Tibial nerve (tissue), 4 donors: ENCODE measurements around the gene KSR2. TPM values are rescaled to one million over a fixed set of nuclear protein-coding genes. Genes with fewer than 3 reads are reported as not detected.
A peak's percentile ranks its signal among the peaks of the same experiment; 100 is the strongest.
"Not testable (repeated sequence)": the region's sequence is repeated elsewhere in the genome, so short reads cannot be mapped to it uniquely, and the experiment has no call there.

Experiments used
- DNase-seq, 2 donors: peaks; one replicate each; pipeline ENCODE4 v3.0.0-alpha.2; 2019; ENCODE audit warnings: low spot score in 2 of 2
- H3K27ac ChIP-seq, 4 donors: fragments of 200-600 bp; sonication (generic) in 3 of 4; one replicate each; pipeline ENCODE4 v1.5.1; 2017 to 2019; ENCODE audit warnings: mild to moderate bottlenecking in 1 of 4
- H3K27me3 ChIP-seq, 2 donors: fragments of 200-600 bp; sonication (generic) in 1 of 2; one replicate each; pipeline versions ENCODE4 v1.5.1 to v1.6.0; 2017 to 2019
- H3K36me3 ChIP-seq, 3 donors: fragments of 200-600 bp; sonication (generic); one replicate each; pipeline ENCODE4 v1.5.1; 2018 to 2019
- H3K4me1 ChIP-seq, 4 donors: fragments of 200-600 bp; sonication (generic) in 3 of 4; one replicate each; pipeline ENCODE4 v1.5.1; 2017 to 2019
- H3K4me3 ChIP-seq, 4 donors: fragments of 200-600 bp; sonication (generic) in 3 of 4; one replicate each; pipeline ENCODE4 v1.5.1; 2017 to 2019; ENCODE audit warnings: mild to moderate bottlenecking in 1 of 4, moderate library complexity in 1 of 4
- H3K9me3 ChIP-seq, 4 donors: fragments of 200-600 bp; sonication (generic) in 3 of 4; one replicate each; pipeline ENCODE4 v1.5.1; 2017 to 2019
- EP300 ChIP-seq, 2 donors: sonication (generic); formaldehyde crosslinking; IDR thresholded peaks; one replicate each; pipeline ENCODE4 v1.6.1; 2017; ENCODE audit warnings: antibody characterized with exemption in 2 of 2, mild to moderate bottlenecking in 1 of 2
- POLR2A ChIP-seq, 2 donors: fragments of 450-650 bp; IDR thresholded peaks; one replicate each; pipeline ENCODE4 v1.6.1; 2017; ENCODE audit warnings: antibody characterized with exemption in 2 of 2, mild to moderate bottlenecking in 2 of 2, moderate library complexity in 2 of 2
- WGBS, 2 donors: methylation state at CpG; one replicate each; pipeline ENCODE4 v1.1.5; 2018; 5-methylcytosine and 5-hydroxymethylcytosine counted together
- total RNA-seq, 4 donors: library from RNA; depleted of rRNA; stranded (reverse); fragments of >200 nt; gene quantifications; one replicate each; pipeline ENCODE4 v1.1.0, GENCODE V29; 2016
- TF ChIP-seq, protein P1 (sequence below), 5 experiments: fragments of 200-600 bp in 3 of 5; fragments of 450-650 bp in 2 of 5; sonication (generic) in 3 of 5; IDR thresholded peaks; one replicate each; pipeline ENCODE4 v1.5.1; 2016 to 2019; ENCODE audit warnings: antibody characterized with exemption in 5 of 5, mild to moderate bottlenecking in 3 of 5, moderate library complexity in 2 of 5

KSR2 gene
- total RNA-seq, 4 donors from 2014 or later = under 0.01 TPM; not detected in 3

DNA sequence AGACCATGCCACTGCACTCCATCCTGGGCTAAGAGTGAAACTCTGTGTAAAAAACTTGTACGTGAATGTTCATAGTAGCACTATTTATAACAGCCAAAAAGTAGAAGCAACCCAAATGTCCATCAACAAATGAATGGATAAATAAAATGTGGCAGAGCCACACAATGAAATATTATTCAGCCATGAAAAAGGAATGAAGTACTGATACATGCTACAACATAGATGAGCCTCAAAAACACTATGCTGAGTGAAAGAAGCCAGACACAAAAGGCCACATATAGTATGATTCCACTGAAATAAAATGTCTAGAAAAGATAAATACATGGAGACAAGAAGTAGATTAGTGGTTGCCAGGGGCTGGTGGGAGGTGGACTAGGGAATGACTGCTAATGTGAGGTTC, 72.8 kb downstream of the KSR2 start:
- TF ChIP-seq, protein P1, sequence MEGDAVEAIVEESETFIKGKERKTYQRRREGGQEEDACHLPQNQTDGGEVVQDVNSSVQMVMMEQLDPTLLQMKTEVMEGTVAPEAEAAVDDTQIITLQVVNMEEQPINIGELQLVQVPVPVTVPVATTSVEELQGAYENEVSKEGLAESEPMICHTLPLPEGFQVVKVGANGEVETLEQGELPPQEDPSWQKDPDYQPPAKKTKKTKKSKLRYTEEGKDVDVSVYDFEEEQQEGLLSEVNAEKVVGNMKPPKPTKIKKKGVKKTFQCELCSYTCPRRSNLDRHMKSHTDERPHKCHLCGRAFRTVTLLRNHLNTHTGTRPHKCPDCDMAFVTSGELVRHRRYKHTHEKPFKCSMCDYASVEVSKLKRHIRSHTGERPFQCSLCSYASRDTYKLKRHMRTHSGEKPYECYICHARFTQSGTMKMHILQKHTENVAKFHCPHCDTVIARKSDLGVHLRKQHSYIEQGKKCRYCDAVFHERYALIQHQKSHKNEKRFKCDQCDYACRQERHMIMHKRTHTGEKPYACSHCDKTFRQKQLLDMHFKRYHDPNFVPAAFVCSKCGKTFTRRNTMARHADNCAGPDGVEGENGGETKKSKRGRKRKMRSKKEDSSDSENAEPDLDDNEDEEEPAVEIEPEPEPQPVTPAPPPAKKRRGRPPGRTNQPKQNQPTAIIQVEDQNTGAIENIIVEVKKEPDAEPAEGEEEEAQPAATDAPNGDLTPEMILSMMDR (IDR thresholded peaks at IDR 0.05) = no peak
- TF ChIP-seq POLR2A (IDR thresholded peaks at IDR 0.05) = no peak
- TF ChIP-seq EP300 (IDR thresholded peaks at IDR 0.05) = no peak
- 94 to 100% methylated on average over 1 of the region's 1 CpG for WGBS, 2 donors
- Histone ChIP-seq H3K36me3 (no peaks in the 10 kb centered on the region), H3K9me3 (peaks cover 0 to 14% (median 0%) of the 10 kb centered on the region in 4 donors), H3K4me1 (no peaks in the 10 kb centered on the region), H3K27me3 (no peaks in the 10 kb centered on the region), H3K4me3 (no peak overlapping the region), H3K27ac (no peak overlapping the region)
- no peak for DNase-seq

DNA sequence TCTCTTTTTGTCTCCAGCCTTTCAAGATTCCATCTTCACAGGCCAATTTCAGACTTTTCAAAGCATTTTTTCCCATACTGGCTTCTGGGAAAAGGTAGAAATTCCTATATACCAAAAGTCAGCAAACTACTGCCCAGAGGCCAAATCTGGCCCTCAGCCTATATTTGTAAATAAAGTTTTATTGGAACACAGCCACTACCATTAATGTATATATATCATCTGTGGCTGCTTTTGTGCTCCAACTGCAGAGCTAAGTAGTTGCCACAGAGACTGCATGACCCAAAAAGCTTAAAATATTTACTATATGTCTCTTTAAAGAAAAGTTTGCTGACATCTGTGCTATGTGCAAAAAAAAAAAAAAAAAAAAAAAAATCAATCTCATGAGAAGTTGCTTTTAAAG, 76.3 kb downstream of the KSR2 start:
- no peak for DNase-seq
- no peak overlapping the region for H3K4me3 ChIP-seq
- no peak for TF ChIP-seq POLR2A (IDR thresholded peaks at IDR 0.05)
- no peak for TF ChIP-seq EP300 (IDR thresholded peaks at IDR 0.05)
- TF ChIP-seq, protein P1 (IDR thresholded peaks at IDR 0.05) = no peak
- H3K27ac ChIP-seq = no peak overlapping the region
- H3K4me1 ChIP-seq = no peaks in the 10 kb centered on the region
- no peaks in the 10 kb centered on the region for H3K27me3 ChIP-seq
- H3K9me3 ChIP-seq = peaks cover 0 to 8% (median 0%) of the 10 kb centered on the region in 4 donors
- no peaks in the 10 kb centered on the region for H3K36me3 ChIP-seq

DNA sequence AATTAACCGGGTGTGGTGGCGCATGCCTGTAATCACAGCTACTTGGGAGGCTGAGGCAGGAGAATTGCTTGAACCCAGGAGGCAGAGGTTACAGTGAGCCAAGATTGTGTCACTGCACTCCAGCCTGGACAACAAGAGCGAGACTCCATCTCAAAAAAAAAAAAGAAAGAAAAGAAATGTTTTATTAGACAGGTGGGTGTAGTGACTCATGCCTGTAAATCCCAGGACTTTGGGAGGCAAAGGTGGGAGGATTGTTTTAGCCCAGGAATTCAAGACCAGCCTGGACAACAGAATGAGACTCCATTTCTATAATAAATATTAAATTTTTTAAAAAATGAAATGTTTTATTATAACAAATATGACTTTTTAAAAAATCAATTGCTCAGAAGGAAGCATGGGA, 77.5 kb downstream of the KSR2 start:
- not testable (repeated sequence) for H3K4me1 ChIP-seq, H3K9me3 ChIP-seq, H3K4me3 ChIP-seq, H3K27me3 ChIP-seq, DNase-seq, H3K36me3 ChIP-seq, H3K27ac ChIP-seq
- 89 to 94% methylated on average over 3 of the region's 3 CpGs for WGBS, 2 donors

DNA sequence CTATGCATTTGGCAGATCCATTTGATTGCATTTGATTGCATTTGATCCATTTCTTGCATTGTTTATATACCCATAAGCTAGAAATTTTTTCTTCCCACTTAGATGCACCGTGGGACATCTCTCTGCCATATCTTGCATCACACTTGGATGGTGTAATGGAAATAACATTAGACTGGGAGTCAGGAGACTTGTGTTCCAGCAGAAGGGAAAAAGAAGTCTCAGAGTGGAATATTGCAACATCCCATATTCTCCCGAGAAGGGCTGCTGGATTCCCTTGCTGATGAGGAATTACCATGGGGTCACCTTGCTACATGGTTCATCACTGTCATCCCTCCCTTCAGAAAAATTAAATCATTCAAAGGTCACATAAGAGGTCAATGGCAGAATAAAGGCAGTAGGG, 78.1 kb downstream of the KSR2 start:
- TF ChIP-seq EP300 (IDR thresholded peaks at IDR 0.05) = peak in 1 of 2 donors; percentile 77
- TF ChIP-seq, protein P1 (IDR thresholded peaks at IDR 0.05) = no peak
- no peak overlapping the region for H3K27ac ChIP-seq
- WGBS, 2 donors = 57 to 68% methylated on average over 2 of the region's 2 CpGs

GRCh38 chr12:117890137-117890536, 78.7 kb downstream of the KSR2 start:
- Histone ChIP-seq H3K4me3 (no peak overlapping the region), H3K4me1 (no peaks in the 10 kb centered on the region), H3K9me3 (peaks cover 0 to 8% (median 0%) of the 10 kb centered on the region in 4 donors), H3K36me3 (no peaks in the 10 kb centered on the region), H3K27me3 (no peaks in the 10 kb centered on the region), H3K27ac (no peak overlapping the region)
- DNase-seq = no peak
- TF ChIP-seq, protein P1 (IDR thresholded peaks at IDR 0.05) = no peak
- no peak for TF ChIP-seq POLR2A (IDR thresholded peaks at IDR 0.05)
- no peak for TF ChIP-seq EP300 (IDR thresholded peaks at IDR 0.05)
- 86 to 95% methylated on average over 2 of the region's 2 CpGs for WGBS, 2 donors

More for the DNA sequence above, 78.1 kb downstream of the KSR2 start:
- peaks cover 0 to 8% (median 0%) of the 10 kb centered on the region in 4 donors for H3K9me3 ChIP-seq
- H3K27me3 ChIP-seq = no peaks in the 10 kb centered on the region
- H3K36me3 ChIP-seq = no peaks in the 10 kb centered on the region
- DNase-seq = no peak
- no peak overlapping the region for H3K4me3 ChIP-seq
- H3K4me1 ChIP-seq = no peaks in the 10 kb centered on the region

- no peak for TF ChIP-seq EP300 (IDR thresholded peaks at IDR 0.05)
- Histone ChIP-seq H3K27me3 (no peaks in the 10 kb centered on the region), H3K36me3 (no peaks in the 10 kb centered on the region), H3K4me1 (no peaks in the 10 kb centered on the region), H3K4me3 (no peak overlapping the region), H3K27ac (no peak overlapping the region), H3K9me3 (peaks cover 0 to 8% (median 0%) of the 10 kb centered on the region in 4 donors)
- no peak for DNase-seq
- 71 to 79% methylated on average over 7 of the region's 7 CpGs for WGBS, 2 donors
Measured at GRCh38 chr12:117889098-117889497, 79.7 kb downstream of the KSR2 start.
